SW 1271 (cell line): ENCODE results near the gene NFIL3.

Experiments
- DNase-seq, 2 experiments: peaks; one replicate each; lab custom pipeline; 2025; lab: John Stamatoyannopoulos, UW

NFIL3 gene

GRCh38 chr9:91422758-91423711, 597 bp downstream of the NFIL3 start:
- DNase-seq = peak; percentile 41 to 54

GRCh38 chr9:91421971-91422757, 1.5 kb downstream of the NFIL3 start:
- no peak for DNase-seq

- no peak for DNase-seq
These were observed 2.4 kb downstream of the NFIL3 start for GRCh38 chr9:91421128-91421765.

DNA sequence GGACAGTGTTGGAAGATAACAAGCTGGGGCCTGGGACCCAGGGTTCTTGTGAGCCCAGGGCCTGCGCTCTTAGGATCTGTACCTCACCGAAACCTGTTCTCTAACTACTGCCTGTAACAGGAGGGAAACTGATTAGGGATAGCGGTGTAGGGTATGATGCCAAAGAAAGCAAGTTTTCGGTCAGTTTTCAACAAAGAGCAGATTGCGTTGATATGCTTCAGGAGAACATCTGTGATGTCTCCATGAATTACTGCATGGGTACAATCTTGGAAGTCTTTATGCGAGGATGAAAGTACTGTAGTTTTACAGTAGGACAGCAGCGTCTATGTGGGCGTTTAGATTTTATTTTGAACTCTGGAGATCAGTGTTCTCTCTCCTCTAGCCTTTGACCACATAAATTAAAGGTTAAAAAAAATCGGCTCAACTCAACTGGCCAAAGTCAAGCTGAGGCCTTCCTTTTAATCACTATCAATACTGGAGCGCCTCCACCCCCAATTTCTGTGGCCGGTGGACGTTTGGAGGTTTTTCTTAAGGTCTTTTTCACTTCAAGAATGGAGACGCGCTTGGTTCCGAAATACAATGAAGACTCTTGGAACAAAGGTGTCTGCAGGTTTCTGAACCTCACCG, 3.0 kb downstream of the NFIL3 start:
- DNase-seq = no peak

- DNase-seq = peak; percentile 60 to 75
These were observed 4.1 kb downstream of the NFIL3 start for GRCh38 chr9:91419222-91420191.

GRCh38 chr9:91418215-91418610, 5.4 kb downstream of the NFIL3 start:
- no peak for DNase-seq

DNA sequence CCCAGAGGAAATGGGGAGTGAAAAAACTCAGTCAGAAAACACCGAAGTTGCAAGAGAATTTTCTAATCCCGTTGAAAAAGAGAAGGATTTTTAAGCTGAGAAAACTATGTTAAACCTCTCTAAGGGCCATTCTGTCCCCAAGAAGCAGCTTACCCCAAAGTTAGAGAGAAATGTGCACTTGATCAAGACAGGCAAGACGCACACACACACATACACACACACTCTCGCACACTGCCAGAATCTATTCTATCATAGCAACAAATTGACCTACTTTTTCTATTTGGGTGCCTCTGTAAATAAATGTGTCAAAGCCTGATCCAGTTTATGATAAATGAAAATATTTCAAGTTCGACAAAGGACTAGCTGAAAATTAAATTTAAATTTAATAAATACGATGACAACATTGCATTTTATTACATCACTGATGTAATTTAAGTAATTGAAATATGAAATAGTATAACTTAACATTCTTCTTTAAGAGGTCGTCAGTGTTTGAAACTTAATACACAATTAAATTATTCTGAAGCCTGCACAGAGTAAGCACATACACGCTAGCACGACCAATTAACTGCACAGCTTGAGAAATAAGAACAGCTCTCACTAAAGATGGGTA, 5.9 kb downstream of the NFIL3 start:
- no peak for DNase-seq

- no peak for DNase-seq
These were observed 7.4 kb downstream of the NFIL3 start for GRCh38 chr9:91416096-91416712.

- no peak for DNase-seq
These were observed 8.3 kb downstream of the NFIL3 start for GRCh38 chr9:91415290-91415689.

DNA sequence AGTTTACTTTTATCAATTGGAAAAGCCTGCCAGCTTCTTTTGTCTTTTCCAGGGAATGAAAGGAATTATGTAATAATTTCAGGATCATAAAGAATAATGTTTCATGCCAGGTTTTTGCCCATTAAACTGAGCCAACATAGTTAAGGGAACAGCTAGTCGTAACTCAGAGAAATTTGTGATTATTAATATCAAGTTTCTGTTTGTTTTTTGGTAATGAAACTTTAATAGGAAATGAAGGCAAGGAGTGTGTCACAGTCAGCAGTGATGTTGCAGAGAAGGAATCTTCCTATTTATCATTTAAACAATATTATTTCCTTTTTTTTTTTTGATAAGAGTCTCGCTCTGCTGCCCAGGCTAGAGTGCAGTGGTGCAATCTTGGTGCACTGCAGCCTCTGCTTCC, 10.7 kb downstream of the NFIL3 start:
- DNase-seq = no peak

DNA sequence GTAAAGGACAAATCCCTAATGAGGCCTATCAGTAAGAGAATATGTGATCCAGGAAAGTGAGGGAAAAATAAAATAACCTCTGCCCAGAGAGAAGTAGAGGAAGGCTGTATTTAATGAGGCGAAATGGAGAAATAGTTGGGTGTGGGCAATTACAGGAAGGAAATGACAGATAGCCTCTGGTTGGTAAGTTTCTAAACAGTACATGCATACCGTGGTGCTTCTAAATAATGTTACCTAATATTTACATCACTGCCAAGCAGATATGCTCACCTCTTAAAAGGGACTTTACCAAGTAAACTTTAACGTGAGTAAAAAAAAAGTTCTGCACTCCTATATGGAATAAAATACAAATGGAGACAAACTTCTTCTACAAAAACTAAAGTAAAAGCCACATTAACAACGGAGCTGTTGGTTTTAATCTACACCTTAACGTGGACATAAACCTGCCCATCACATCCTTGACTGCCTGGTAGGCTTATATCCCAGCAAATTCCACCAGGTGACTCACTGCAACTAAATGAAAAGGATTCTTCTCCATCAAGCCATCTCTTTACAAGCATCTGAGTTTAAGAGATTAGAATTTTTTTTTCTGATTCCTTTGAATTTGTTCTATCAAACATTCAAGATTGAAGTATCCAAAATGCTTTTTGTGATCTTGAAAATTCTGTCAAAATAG, 12.4 kb downstream of the NFIL3 start:
- no peak for DNase-seq

DNA sequence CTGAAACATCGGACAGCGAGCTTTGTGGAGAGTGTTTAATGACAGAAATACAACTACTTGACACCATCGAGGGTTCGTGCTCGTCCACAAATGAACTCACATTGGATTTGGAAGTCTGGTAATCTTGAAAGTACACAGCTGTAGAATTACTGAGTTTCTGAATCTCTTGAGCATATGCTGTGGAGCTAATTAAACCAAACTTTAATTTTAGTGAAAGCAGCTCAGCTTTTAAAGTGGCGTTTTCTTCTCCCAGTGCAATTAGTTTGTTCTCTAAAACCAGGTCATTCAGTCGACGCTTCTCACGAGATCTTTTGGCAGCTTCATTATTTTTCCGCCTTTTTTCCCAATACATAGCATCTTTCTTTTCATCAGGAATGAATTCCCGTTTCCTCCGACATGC, 13.5 kb downstream of the NFIL3 start:
- DNase-seq = no peak

DNA sequence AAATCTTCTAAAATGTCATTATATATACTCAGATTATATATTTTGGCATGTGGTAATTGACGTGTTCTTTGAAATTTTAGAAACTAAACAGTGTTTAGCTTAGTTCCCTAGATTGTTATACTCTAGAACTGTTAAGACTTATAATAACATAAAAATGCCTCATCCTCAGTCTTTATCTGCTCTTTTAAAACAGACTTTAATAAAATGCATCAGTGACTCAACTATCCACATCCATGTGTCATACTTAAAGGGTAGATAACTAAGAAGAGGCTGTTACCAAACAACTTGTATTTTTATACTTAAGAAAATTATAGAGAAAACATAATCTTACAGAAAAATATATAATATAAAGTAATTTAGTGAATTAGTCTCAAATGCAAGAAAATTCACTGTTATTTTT, 15.2 kb downstream of the NFIL3 start:
- DNase-seq = no peak

DNA sequence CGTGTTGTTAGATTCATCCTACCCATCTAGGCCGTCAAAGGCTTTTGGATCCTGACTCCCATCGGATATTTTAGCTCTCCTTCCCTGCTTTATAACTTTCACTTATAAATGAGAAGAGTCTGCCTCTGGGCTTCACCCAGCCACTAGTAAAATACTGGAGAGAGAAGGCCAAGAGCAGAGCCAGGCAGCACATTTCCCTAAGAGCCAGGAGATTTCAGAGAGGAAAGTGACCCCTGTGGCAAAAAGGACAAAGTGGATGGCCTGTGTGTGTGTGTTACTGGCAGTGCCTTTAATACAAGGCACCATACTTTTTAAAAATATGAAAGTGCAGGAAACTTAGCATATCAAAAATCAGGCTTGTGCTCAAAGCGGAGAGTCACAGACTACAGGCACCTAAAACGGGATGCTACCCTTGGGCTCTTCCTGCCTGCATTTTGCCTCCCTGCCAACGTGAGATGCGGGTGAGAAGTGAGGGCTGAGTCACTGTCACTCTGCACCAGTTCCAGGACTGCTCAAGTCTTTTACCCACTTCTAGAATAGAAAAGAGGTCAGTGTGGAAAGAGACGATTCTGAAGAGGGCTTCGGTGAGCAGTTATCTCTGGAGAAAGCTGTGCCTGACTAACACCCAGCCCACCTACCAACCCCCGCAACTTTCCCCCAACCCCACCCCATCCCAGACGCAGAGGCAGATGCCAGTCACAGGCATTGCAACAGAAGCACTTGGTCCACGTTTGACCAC, 15.9 kb downstream of the NFIL3 start:
- DNase-seq = no peak

GRCh38 chr9:91405343-91406077, 18.1 kb downstream of the NFIL3 start:
- no peak for DNase-seq

DNA sequence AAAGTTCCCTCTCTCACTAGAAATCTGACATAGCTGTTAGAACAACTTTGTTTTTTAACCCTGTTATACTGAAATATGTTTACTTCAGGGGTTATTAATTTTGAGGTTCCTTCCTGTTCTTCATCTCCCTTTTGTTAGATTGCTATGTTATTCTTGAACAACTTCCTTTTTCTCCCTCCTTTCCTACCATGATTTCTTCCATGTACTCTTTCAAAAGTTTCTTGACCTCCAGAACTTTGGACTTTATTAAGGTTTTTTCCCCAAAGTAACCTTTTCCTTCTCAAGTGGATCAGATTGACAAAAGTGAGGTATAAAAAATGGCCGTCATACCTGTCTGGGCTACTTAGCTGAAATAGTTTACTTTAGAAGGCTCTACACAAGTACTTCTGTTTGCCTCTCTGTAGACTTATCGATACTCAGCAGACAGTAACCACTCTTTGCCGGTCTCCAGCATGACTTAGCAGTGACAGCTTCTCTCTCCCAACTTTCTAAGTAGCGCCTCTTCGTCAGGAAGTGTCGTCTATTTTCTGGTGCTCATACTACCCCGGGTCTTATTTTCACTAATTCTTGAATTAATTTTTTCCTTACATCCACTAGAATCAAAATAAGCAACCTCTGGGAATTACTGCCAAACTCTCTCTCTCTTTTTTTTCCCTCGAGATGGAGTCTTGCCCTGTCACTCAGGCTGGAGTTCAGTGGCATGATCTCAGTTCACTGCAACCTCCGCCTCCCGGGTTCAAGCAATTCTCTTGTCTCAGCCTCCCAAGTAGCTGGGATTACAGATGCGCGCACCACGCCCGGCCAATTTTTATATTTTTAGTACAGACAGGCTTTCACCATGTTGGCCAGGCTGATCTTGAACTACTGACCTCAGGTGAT, 19.7 kb downstream of the NFIL3 start:
- DNase-seq = no peak

GRCh38 chr9:91398926-91399325, 24.7 kb downstream of the NFIL3 start:
- DNase-seq = no peak
